NB4 (cell line): ENCODE results near the gene CYP19A1.

ENCODE experiments used
- DNase-seq: peaks from one replicate; pipeline ENCODE4 v3.0.0; 2010; ENCODE audit warnings: low read depth
- H3K4me3 ChIP-seq: one replicate; pipeline ENCODE4 v1.5.1; 2011; ENCODE audit warnings: mild to moderate bottlenecking, low read depth, low read length, moderate library complexity
- CTCF ChIP-seq: IDR thresholded peaks from one replicate; pipeline ENCODE4 v1.5.1; 2012; ENCODE audit warnings: low read depth, low read length
- MYC ChIP-seq: IDR thresholded peaks from 2 replicates; pipeline ENCODE4 v1.6.1; 2011; ENCODE audit warnings: low read depth, low read length
- POLR2A ChIP-seq: IDR thresholded peaks from 2 replicates; pipeline ENCODE4 v1.6.1; 2011; ENCODE audit warnings: mild to moderate bottlenecking; ENCODE audit not compliant: insufficient read length; ENCODE audit errors: extremely low read depth
- TF ChIP-seq, protein P1 (sequence below): IDR thresholded peaks from 2 replicates; pipeline ENCODE4 v1.6.1; 2011; ENCODE audit warnings: low read depth, low read length

Gene CYP19A1

GRCh38 chr15:51359981-51360380 is 21.6 kb upstream of the CYP19A1 start:
- TF ChIP-seq POLR2A: no peak
- H3K4me3 ChIP-seq: no peak overlapping the region
- DNase-seq: peak; percentile 36

DNA sequence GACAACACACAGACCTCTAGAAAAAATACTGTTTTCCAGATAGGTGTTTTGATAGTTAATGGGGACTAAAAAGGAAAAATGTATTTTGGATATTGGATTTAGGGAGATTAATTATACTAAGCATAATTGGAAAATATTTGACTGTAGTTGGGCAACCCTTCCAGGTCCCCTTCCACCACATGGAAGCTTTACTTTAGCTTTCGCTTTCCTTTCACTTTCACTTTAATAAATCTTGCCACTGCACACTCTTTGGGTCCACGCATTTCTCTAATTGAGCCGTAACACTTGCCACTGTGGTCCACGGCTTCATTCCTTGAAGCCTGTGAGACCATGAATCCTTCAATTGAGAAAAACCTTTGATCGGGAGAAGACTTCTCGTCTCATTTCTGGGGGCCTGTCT is 18.6 kb upstream of the CYP19A1 start:
- H3K4me3 ChIP-seq: no peak overlapping the region
- no peak for DNase-seq
- TF ChIP-seq MYC (no peak), CTCF (no peak), POLR2A (no peak)
- TF ChIP-seq, protein P1, sequence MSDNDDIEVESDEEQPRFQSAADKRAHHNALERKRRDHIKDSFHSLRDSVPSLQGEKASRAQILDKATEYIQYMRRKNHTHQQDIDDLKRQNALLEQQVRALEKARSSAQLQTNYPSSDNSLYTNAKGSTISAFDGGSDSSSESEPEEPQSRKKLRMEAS: no peak

- H3K4me3 ChIP-seq: no peak overlapping the region
Measured at GRCh38 chr15:51356147-51356546, 17.8 kb upstream of the CYP19A1 start.

GRCh38 chr15:51355096-51355495 is 16.7 kb upstream of the CYP19A1 start:
- H3K4me3 ChIP-seq: no peak overlapping the region
- DNase-seq: no peak
- TF ChIP-seq POLR2A (no peak), MYC (no peak), CTCF (no peak)
- TF ChIP-seq, protein P1: no peak

More at GRCh38 chr15:51356147-51356546, 17.8 kb upstream of the CYP19A1 start:
- TF ChIP-seq MYC: no peak
- no peak for TF ChIP-seq POLR2A
- TF ChIP-seq, protein P1: no peak
- TF ChIP-seq CTCF: no peak
- DNase-seq: no peak

DNA sequence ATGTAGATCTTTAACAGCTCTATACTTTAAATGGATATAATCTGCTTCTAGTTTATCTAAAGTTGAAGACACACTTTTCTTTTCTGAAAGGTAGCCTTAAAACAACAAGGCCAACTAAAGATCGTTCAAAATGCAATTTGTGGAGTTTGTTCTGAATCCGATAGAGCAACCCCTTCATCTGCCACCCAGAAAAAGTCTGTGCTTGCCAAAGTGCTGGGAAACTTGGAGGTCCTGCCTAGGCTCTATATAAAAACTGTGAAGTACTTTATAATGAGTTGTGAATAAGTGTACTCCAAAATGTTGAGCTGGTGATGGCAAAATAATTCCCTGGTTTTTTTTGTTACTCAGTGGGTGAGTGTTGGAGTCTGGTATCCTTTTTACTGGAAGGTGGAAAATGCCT is 15.6 kb upstream of the CYP19A1 start:
- no peak for DNase-seq
- no peak overlapping the region for H3K4me3 ChIP-seq
- TF ChIP-seq, protein P1: no peak
- TF ChIP-seq MYC (no peak), CTCF (no peak), POLR2A (no peak)

DNA sequence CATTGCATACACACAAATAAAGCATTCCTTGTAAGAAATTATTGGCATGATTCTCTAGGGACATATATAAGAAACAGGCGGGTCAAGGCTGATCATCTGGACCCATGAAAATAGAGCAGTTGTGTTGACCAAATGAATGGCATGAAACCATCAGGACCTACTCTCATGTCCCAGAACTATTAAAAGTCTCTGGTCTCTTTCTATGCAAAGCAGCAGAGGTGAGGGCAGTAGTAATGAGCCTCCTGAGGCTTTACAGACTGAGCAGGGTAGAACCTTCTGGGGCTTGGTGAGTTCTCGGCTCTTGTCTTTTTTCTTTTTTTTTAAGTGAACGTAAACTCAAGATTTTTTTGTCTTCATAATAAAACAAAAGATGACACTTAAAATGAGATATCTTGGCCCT is 12.3 kb upstream of the CYP19A1 start:
- no peak for DNase-seq
- no peak overlapping the region for H3K4me3 ChIP-seq
- TF ChIP-seq POLR2A (no peak), CTCF (no peak), MYC (no peak)
- TF ChIP-seq, protein P1: no peak
